GM19240 (cell line): Measurements from ENCODE around the gene PROZ.

Experiments
- DNase-seq: peaks from one replicate; pipeline ENCODE4 v3.0.0; 2011; ENCODE audit warnings: low spot score; ENCODE audit not compliant: insufficient read length

PROZ gene

DNA sequence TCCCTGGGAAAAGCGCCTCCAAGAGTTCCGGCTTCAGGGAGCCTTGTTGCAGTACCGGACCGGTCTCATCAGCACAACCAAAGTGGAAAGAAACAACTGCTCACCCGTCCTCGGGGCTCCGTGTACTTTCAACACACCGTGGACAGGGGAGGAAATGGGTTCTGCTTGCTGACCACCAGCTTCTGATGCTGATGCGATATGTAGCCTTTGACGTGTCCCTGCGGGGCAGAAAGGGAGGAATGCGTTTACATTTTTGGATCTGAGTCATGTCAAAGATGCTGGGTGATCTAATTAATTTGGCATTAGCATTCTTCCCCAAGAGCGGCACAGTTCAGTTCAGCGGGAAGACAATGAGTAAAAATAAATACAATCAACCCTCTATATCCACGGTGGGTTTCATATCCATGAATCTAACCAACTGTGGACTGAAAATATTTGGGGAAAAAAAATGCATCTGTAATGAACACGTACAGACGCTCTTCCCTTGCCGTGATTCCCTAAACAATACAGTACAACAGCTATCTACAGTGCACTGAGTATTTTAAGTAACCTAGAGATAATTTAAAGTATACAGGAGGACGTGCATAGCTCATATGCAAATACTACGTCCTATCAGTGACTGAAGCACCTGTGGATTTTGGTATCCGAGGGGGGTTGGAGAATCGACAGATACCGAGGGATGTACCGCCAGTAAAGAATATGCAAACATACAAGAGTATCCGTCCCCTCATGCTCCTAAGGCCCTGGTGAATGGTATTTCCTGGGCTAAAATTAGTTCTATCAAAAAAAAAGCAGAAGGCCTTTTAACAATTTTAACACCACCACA lies 19.8 kb downstream of the PROZ start:
- DNase-seq = no peak

DNA sequence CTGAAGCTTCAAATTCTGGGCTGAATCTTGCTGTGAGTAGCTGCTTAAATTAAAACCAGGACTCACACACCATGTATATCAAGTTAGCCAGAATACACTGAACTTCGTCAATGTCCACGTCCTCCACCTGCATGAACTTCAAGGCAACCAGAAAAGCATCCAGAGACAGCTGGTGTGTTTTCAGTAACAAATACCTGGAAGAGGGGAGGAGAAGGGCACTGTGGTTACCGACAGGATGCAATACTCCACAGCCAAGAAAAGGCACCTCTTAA lies 20.4 kb downstream of the PROZ start:
- DNase-seq = no peak

DNA sequence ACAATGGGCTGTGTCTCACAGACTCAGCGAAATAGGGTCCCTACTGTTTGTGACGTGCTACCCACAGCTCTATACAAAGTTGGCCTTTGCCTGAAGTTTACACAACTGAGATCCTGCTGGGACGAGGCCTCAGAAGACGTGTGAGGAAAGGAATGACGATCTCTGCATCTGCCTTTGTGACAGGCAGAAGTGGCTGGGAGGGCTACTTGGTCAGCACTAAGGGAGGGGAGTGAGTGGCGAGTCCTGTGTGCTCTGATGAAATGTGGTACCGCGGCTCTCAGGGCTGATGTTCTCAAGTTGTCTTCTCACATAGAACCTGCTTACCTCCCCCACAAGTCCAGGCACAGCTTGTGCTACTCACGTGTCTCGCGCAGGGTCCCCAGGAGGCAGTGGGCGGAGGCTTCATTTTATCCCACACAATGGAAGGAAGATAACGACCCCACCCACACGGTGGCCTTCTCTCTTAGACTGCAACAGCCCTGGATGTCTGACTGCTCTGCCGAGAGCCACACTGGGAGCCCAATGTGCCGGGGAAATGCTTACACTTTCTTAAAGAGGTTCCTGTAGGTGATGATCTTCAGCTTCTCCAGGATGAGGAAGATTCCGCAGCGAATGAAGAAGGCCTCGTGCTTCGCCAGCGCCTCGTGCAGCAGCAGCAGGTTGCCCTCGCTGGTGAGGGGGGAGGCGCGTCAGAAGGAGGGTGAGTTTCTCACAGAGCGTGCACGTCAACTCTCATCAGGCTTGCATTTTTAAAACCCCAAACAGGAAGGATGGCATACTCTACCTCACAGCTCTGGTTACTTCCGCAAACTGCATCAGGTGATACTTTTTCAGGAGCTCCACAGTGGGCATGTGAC lies 21.2 kb downstream of the PROZ start:
- DNase-seq = no peak

DNA sequence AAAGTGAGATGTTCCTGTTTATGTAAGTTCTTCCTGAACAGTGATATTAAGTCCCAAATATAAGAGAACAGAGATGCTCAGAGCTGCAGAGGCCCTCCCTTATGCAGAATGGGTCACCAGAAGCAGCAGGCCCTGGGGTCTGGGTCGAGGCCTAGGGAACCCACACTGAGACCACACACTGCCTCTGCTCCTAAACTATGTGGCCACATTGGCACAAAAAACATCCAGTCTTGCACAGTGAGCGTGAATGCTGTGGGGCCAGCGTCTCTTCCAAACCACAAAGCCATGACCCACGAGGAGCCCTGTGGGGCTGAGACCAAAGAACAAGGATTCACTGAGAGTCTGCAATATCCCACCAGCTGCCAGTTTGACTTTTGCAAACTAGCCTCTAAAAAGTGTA lies 23.6 kb downstream of the PROZ start:
- DNase-seq = no peak

DNA sequence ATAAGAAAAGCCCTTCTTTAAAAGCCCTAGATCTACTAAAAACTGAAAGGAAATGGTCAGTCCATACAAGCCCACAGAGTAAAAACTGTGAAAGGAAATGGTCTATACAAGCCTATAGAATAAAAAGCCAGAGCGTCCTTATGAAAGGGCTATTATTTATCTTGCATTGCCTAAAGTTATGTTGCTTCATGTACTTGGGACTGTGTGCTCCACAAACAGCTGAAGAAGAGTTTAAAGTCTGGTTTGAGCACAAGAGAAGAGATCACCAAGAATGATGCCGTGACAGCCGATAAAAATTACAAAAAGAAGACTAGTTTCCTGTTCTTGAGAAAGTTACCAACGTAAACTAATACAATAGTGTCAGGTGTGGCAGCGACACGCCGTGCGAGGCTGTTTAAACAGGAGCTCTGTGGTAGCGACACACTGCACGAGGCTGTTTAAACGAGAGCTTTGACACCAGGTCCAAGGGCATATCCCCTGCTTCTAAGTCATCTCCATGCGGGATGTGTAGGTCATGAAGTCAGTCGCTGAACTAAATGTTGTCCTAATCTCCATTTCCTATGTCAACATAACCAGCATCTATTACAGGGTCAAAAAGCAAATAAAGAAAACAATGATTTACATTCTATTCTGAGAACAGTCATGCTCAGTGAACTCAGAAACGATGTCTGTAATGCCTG lies 25.1 kb downstream of the PROZ start:
- no peak for DNase-seq

- DNase-seq = no peak
Observed at GRCh38 chr13:113184568-113185440, 26.4 kb downstream of the PROZ start.

- no peak for DNase-seq
Observed at GRCh38 chr13:113186061-113186900, 27.8 kb downstream of the PROZ start.

DNA sequence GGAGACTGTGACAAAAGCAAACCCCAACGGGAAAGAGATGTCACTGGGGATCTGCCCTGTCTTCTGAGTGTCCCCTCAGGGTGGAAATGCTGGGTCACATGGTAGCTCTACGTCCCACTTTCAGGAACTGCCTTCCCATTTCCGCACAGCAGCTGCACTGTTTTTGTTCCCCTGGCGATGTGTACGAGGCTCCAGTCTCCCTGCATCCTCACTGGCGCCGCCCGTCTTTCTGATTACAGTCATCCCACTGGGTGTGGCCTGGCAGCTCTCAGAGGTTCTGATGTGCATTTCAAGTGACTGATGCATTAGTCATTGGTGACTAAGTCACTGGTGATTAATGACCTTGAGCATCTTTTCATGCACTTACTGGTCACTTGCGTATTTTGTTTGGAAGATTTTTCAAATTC lies 28.8 kb downstream of the PROZ start:
- no peak for DNase-seq

GRCh38 chr13:113187883-113188665 lies 29.6 kb downstream of the PROZ start:
- DNase-seq = no peak

- no peak for DNase-seq
Observed at GRCh38 chr13:113190181-113190580, 31.7 kb downstream of the PROZ start.

DNA sequence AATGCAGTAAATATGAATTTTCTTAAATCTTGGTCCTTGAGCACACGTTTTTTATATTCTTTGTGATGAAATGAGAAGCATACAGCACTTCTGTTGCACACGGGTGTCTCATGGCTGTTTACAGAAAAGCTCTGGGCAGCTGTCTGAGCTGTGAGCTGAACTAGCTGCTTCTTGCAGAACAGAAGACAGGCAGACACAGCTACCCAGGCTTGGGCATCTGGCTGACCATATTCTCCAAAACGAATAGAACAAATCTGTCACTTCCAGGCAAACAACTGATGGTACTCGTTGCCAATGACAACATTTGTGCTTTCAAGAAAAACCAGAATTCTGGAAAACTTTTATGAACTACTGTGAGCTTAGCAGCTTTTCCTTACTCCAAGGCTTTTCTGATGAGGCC lies 33.8 kb downstream of the PROZ start:
- DNase-seq = no peak

DNA sequence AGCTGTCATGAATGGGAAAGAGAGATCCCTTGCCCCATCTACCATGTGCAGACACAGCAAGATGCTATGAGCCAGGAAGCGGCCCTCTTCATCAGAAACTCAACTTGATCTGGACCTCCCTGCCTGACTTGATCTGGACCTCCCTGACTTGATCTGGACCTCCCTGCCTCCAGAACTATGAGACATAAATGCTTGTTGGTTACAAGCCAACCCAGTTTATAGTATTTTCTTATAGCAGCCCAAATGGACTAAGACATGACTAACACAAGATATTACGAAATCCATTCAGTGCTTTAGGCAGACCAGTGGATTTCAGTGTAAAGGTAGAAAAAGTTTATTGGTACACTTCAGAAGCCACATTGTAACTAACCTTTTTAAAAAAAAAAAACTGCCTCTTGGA lies 34.5 kb downstream of the PROZ start:
- DNase-seq = no peak

GRCh38 chr13:113195360-113195759 lies 36.9 kb downstream of the PROZ start:
- no peak for DNase-seq

DNA sequence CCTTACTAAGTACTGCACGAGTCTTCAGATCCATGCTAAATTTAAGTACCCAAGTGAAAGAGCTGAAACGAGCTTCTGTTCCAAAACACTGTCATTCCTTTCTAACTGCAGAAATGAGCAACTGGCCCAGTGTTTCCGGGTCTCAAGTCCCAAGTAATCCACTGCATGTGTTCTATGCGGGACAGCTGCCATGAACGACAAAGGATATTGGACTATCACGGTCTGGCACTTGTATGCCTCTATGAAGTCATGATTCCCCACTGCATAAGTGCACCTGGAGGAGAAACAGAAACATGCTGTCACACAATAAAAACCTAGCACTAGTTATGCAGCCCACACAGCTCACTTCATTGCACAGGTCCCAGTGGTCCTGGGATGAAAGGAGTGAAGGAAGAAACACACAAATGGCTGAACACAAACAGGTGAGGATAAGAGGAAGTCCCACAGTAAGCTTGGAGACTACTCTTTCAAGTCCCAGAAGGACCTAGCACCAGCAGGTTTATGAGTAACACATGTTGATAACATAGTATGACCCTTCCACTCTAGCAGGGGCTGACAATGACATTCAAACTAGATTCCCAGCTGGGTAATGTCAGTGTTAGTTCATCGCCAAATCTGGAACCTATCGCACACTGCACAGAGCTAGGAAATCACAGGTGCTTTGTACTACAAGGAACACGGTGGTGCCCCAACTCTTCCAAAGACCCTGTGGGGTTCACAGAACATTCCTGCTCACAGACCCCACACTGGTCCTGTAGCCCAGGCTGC lies 38.7 kb downstream of the PROZ start:
- no peak for DNase-seq

- DNase-seq = no peak
Observed at GRCh38 chr13:113201815-113202214, 43.4 kb downstream of the PROZ start.

- no peak for DNase-seq
Observed at GRCh38 chr13:113202912-113203311, 44.5 kb downstream of the PROZ start.

DNA sequence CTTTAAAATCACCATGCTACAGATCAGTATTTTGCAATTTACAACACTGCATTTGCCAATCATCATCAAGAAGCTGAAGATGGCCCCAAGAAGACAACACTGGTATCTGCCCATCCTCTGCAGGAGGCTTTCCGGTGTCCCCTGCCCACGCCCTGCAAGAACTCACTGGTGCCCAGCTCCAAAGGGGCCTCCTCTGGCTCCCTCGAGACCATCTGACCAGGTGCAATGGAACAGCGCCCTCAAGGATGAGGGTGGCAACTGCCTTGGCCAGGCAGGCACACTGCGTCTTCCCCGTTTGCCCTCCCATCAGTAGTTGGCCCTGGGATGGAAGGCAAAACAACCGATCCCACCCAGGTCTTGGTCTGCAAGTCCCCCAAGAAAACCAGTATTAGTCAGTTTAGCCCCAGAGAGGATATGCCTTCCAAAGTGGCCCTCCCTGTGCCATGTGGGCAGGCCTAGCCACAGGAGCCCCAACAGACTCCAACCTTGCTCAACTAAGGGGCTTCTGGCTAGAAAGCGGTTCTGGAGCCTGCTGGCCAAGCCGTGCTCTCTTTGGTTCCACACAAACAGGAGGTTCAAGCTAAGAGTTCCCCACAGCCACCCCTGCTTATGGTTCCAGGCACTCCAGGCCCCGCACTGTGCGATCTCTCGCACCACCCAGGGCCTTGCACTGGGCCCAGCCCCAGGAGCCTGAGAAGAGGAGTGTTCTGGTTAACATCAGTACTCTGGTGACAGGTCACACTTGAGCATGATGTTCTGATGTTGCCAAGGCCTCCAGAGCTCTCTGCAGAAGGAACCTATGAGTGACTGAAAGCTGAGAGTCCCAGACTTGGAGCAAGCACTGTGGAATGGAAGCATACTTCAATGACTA lies 45.3 kb downstream of the PROZ start:
- DNase-seq = no peak

DNA sequence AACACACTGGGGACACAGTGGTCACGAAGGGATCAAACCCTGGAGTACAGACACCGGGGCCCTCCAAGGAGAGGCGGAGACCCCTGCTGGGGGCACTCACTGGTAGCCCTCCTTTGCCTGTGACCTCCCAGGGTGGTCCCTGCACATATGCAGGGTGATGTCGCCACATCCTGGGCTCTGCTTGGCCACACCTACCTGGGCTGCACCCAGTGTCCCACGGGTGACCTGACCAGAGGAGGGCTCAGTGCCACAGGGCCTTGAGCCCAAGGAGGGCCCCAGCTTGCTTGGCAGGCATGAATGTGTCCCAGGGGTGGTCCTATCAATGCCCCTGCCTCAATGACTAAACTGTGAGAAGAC lies 45.9 kb downstream of the PROZ start:
- DNase-seq = no peak
